Body of pancreas (tissue), 4 donors: ENCODE data around the gene SMPD3.

Source experiments
- POLR2A ChIP-seq, 3 donors: fragments of 450-650 bp; IDR thresholded peaks; one replicate each; pipeline ENCODE4 v1.6.1; 2016; ENCODE audit warnings: antibody characterized with exemption in 3 of 3, mild to moderate bottlenecking in 2 of 3
- TF ChIP-seq, protein P1 (sequence below), 7 experiments: fragments of 450-650 bp in 4 of 7; fragments of 200-600 bp in 3 of 7; sonication (generic) in 3 of 7; IDR thresholded peaks; one replicate each; pipeline ENCODE4 v1.5.1; 2016 to 2019; ENCODE audit warnings: antibody characterized with exemption in 7 of 7

DNA sequence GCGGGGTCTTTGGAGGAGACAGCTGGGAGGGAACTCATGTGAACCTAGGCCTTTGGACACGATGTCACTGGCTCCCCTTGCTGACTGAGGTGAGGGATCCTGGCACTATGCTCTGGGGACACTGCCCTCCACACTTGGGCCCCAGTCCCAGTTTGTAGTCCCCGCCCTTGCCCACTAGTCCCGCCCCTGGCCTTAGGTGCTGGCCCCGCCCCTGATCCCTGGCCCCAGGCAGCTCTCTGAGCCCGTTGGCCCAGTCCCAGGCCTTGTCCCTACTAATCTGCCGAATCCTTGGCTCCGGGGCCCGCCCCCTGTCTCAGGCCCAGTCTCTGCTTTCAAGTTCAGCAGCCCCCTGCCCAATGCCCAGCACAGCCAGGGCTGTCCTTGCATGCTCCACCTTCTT is 61.0 kb downstream of the SMPD3 start:
- TF ChIP-seq, protein P1, sequence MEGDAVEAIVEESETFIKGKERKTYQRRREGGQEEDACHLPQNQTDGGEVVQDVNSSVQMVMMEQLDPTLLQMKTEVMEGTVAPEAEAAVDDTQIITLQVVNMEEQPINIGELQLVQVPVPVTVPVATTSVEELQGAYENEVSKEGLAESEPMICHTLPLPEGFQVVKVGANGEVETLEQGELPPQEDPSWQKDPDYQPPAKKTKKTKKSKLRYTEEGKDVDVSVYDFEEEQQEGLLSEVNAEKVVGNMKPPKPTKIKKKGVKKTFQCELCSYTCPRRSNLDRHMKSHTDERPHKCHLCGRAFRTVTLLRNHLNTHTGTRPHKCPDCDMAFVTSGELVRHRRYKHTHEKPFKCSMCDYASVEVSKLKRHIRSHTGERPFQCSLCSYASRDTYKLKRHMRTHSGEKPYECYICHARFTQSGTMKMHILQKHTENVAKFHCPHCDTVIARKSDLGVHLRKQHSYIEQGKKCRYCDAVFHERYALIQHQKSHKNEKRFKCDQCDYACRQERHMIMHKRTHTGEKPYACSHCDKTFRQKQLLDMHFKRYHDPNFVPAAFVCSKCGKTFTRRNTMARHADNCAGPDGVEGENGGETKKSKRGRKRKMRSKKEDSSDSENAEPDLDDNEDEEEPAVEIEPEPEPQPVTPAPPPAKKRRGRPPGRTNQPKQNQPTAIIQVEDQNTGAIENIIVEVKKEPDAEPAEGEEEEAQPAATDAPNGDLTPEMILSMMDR (IDR thresholded peaks at IDR 0.05): no peak
- TF ChIP-seq POLR2A (IDR thresholded peaks at IDR 0.05): no peak
